ENCODE data around the gene ARHGAP30. TPM values are rescaled to one million over a fixed set of nuclear protein-coding genes. Genes with fewer than 3 reads are reported as not detected.
"Not testable (repeated sequence)": the region's sequence is repeated elsewhere in the genome, so short reads cannot be mapped to it uniquely, and the experiment has no call there.

Gene ARHGAP30
- total RNA-seq, 1 experiment from 2014 or later = 0.12 TPM

DNA sequence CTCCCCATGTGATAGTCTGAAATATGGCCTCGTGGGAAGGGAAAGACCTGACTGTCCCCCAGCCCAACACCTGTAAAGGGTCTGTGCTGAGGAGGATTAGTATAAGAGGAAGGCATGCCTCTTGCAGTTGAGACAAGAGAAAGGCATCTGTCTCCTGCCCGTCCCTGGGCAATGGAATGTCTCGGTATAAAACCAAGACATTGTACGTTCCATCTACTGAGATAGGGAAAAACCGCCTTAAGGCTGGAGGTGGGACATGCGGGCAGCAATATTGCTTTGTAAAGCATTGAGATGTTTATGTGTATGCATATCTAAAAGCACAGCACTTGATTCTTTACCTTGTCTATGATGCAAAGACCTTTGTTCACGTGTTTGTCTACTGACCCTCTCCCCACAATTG is 52.5 kb downstream of the ARHGAP30 start:
- DNase-seq (ENCODE audit: low read depth) = not testable (repeated sequence)

- DNase-seq (ENCODE audit: low read depth) = peak; percentile 70
Observed at GRCh38 chr1:161016683-161017082, 53.0 kb downstream of the ARHGAP30 start.

GRCh38 chr1:161013488-161014230 is 56.0 kb downstream of the ARHGAP30 start:
- peak; percentile 92 for DNase-seq (ENCODE audit: low read depth)

GRCh38 chr1:161013131-161013487 is 56.6 kb downstream of the ARHGAP30 start:
- peak; percentile 82 for DNase-seq (ENCODE audit: low read depth)

DNA sequence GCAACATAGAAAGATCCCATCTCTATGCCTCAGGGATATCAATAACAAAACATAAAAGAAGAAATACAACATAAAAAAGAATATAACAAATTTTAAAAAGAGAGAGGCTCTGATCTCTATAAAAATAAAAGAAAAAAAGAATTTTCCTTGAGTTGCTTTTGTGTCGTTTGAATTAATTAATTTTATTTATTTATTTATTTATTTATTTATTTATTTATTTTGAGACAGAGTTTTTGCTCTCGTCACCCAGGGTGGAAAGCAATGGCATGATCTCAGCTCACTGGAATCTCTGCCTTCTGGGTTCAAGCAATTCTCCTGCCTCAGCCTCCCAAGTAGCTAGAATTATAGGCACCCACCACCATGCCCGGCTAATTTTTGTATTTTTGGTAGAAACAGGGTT is 57.3 kb downstream of the ARHGAP30 start:
- DNase-seq (ENCODE audit: low read depth) = no peak

GRCh38 chr1:161009602-161010211 is 60.0 kb downstream of the ARHGAP30 start:
- no peak for DNase-seq (ENCODE audit: low read depth)

GRCh38 chr1:161008869-161009510 is 60.7 kb downstream of the ARHGAP30 start:
- DNase-seq (ENCODE audit: low read depth) = peak; percentile 51

DNA sequence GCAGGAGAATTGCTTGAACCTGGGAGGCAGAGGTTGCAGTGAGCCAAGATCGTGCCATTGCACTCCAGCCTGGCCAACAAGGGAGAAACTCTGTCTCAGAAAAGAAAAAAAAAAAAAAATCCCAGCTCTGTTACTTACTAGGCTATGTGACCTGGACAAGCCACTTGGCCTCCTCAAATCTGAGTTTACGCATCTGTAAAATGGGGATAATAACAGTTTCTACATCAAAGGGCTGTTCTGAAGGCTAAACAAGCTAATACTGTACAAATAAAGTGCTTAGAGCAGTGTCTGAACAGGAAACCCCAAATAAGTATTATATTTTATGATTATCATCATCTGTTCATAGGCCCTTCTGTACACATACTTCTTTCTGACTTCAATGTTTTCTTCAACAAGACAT is 62.3 kb downstream of the ARHGAP30 start:
- no peak for DNase-seq (ENCODE audit: low read depth)

- DNase-seq (ENCODE audit: low read depth) = no peak
Observed at GRCh38 chr1:161006563-161006962, 63.1 kb downstream of the ARHGAP30 start.

GRCh38 chr1:161001525-161001924 is 68.2 kb downstream of the ARHGAP30 start:
- no peak for DNase-seq (ENCODE audit: low read depth)

DNA sequence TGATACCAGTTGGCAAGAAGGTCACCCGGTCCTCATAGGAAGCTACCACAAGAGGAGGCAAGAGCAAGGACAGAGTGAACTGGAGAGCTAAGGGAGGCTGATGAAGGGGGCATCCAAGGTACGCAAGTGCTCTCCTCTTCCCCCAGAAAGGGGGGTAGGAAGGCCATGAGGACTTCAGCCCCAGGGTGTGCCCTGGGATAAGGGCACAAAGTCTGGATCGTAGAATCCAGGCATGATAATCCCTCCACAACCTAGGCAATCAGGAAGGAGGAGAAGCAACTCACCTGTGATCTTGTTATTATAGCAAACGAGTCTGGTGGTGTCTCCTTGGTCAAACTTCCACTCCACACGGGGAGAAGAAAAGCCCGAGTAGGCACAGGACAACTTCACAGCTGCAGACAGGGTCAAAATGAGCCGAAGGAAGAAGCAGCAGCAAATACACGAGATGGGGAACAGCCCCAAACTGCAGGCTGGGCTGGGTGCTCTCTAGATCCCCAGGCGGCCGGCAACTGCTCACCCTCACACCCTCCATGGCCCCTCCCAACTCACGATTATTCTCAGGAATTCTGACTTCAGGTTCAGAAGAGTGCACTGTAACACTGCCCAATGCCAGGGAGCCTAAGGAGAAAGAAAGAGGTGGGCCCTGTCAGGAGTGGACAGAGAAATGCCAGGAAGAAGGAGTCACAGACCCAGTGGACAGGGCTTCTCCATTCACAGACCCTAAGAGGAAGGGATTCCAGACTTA is 68.8 kb downstream of the ARHGAP30 start:
- DNase-seq (ENCODE audit: low read depth) = no peak

- DNase-seq (ENCODE audit: low read depth) = no peak
Observed at GRCh38 chr1:160999376-160999775, 70.3 kb downstream of the ARHGAP30 start.

- DNase-seq (ENCODE audit: low read depth) = peak; percentile 77
Observed at GRCh38 chr1:160997323-160998038, 72.2 kb downstream of the ARHGAP30 start.

Other genes with a start within 250 kb of the ARHGAP30 start
- gene CD244, start 207.0 kb downstream of the ARHGAP30 start, total RNA-seq (2014; rRNA removed; shearing (Covaris generic)) = not detected in 2 replicates
- not detected in 2 replicates for gene ITLN1, start 184.7 kb downstream of the ARHGAP30 start, total RNA-seq (2014; rRNA removed; shearing (Covaris generic))
- not detected in 2 replicates for gene ITLN2, start 115.1 kb downstream of the ARHGAP30 start, total RNA-seq (2014; rRNA removed; shearing (Covaris generic))
- 46.8 and 90.8 TPM in 2 replicates for gene F11R, start 48.7 kb downstream of the ARHGAP30 start, total RNA-seq (2014; rRNA removed; shearing (Covaris generic))
- 0.27 and 0.44 TPM in 2 replicates for gene TSTD1, start 30.9 kb downstream of the ARHGAP30 start, total RNA-seq (2014; rRNA removed; shearing (Covaris generic))
- gene USF1, start 23.9 kb downstream of the ARHGAP30 start, total RNA-seq (2014; rRNA removed; shearing (Covaris generic)) = 82.7 and 89.0 TPM in 2 replicates
- not detected in 2 replicates for gene NECTIN4, start 19.7 kb upstream of the ARHGAP30 start, total RNA-seq (2014; rRNA removed; shearing (Covaris generic))
- gene KLHDC9, start 28.5 kb upstream of the ARHGAP30 start, total RNA-seq (2014; rRNA removed; shearing (Covaris generic)) = 3.0 and 3.9 TPM in 2 replicates
- gene PFDN2, start 48.1 kb upstream of the ARHGAP30 start, total RNA-seq (2014; rRNA removed; shearing (Covaris generic)) = 105 and 111 TPM in 2 replicates
- gene NIT1, start 48.2 kb upstream of the ARHGAP30 start, total RNA-seq (2014; rRNA removed; shearing (Covaris generic)) = 24.5 and 31.5 TPM in 2 replicates
- gene DEDD, start 62.8 kb upstream of the ARHGAP30 start, total RNA-seq (2014; rRNA removed; shearing (Covaris generic)) = 34.0 and 36.6 TPM in 2 replicates
- 97.0 and 125 TPM in 2 replicates for gene UFC1, start 84.1 kb upstream of the ARHGAP30 start, total RNA-seq (2014; rRNA removed; shearing (Covaris generic))
- gene USP21, start 89.6 kb upstream of the ARHGAP30 start, total RNA-seq (2014; rRNA removed; shearing (Covaris generic)) = 7.9 and 10.1 TPM in 2 replicates
- gene PPOX, start 96.5 kb upstream of the ARHGAP30 start, total RNA-seq (2014; rRNA removed; shearing (Covaris generic)) = 6.2 and 7.2 TPM in 2 replicates
- gene B4GALT3, start 107.6 kb upstream of the ARHGAP30 start, total RNA-seq (2014; rRNA removed; shearing (Covaris generic)) = 36.6 and 41.8 TPM in 2 replicates
- gene ADAMTS4, start 129.2 kb upstream of the ARHGAP30 start, total RNA-seq (2014; rRNA removed; shearing (Covaris generic)) = 0.39 and 0.67 TPM in 2 replicates
- 58.4 and 111 TPM in 2 replicates for gene NDUFS2, start 132.5 kb upstream of the ARHGAP30 start, total RNA-seq (2014; rRNA removed; shearing (Covaris generic))
- gene FCER1G, start 145.4 kb upstream of the ARHGAP30 start, total RNA-seq (2014; rRNA removed; shearing (Covaris generic)) = not detected in 2 replicates
- not detected in 2 replicates for gene APOA2, start 153.7 kb upstream of the ARHGAP30 start, total RNA-seq (2014; rRNA removed; shearing (Covaris generic))
- gene TOMM40L, start 156.2 kb upstream of the ARHGAP30 start, total RNA-seq (2014; rRNA removed; shearing (Covaris generic)) = 13.5 and 14.3 TPM in 2 replicates
- gene NR1I3, start 168.3 kb upstream of the ARHGAP30 start, total RNA-seq (2014; rRNA removed; shearing (Covaris generic)) = not detected in 2 replicates
- gene PCP4L1, start 188.9 kb upstream of the ARHGAP30 start, total RNA-seq (2014; rRNA removed; shearing (Covaris generic)) = not detected in 2 replicates
- gene MPZ, start 240.1 kb upstream of the ARHGAP30 start, total RNA-seq (2014; rRNA removed; shearing (Covaris generic)) = 0.62 and 0.89 TPM in 2 replicates
- 19.2 and 44.2 TPM in 2 replicates for gene SDHC, start 244.5 kb upstream of the ARHGAP30 start, total RNA-seq (2014; rRNA removed; shearing (Covaris generic))